Lower leg skin (tissue), 3 donors: ENCODE measurements around the gene CYB5RL.
"Not testable (repeated sequence)": the region's sequence is repeated elsewhere in the genome, so short reads cannot be mapped to it uniquely, and the experiment has no call there.

ENCODE experiments used
- POLR2A ChIP-seq, 2 donors: fragments of 450-650 bp; IDR thresholded peaks; one replicate each; pipeline ENCODE4 v1.6.1; 2016 to 2017; ENCODE audit warnings: antibody characterized with exemption in 2 of 2, mild to moderate bottlenecking in 1 of 2, moderate library complexity in 1 of 2
- TF ChIP-seq, protein P1 (sequence below), 3 donors: fragments of 450-650 bp; IDR thresholded peaks; one replicate each; pipeline ENCODE4 v1.5.1; 2016; ENCODE audit warnings: antibody characterized with exemption in 3 of 3, mild to moderate bottlenecking in 3 of 3, moderate library complexity in 2 of 3

DNA sequence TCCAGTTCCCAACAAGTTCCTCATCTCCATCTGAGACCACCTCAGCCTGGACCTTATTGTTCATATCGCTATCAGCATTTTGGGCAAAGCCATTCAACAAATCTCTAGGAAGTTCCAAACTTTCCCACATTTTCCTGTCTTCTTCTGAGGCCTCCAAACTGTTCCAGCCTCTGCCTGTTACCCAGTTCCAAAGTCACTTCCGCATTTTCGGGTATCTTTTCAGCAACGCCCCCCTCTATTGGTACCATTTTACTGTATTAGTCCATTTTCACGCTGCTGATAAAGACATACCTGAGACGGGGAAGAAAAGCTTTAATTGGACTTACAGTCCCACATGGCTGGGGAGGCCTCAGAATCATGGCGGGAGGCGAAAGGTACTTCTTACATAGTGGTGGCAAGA is 33.5 kb downstream of the CYB5RL start:
- TF ChIP-seq, protein P1, sequence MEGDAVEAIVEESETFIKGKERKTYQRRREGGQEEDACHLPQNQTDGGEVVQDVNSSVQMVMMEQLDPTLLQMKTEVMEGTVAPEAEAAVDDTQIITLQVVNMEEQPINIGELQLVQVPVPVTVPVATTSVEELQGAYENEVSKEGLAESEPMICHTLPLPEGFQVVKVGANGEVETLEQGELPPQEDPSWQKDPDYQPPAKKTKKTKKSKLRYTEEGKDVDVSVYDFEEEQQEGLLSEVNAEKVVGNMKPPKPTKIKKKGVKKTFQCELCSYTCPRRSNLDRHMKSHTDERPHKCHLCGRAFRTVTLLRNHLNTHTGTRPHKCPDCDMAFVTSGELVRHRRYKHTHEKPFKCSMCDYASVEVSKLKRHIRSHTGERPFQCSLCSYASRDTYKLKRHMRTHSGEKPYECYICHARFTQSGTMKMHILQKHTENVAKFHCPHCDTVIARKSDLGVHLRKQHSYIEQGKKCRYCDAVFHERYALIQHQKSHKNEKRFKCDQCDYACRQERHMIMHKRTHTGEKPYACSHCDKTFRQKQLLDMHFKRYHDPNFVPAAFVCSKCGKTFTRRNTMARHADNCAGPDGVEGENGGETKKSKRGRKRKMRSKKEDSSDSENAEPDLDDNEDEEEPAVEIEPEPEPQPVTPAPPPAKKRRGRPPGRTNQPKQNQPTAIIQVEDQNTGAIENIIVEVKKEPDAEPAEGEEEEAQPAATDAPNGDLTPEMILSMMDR (IDR thresholded peaks at IDR 0.05) = not testable (repeated sequence)
- TF ChIP-seq POLR2A (IDR thresholded peaks at IDR 0.05) = not testable (repeated sequence)
